Peyer's patch (tissue), 4 donors: ENCODE results near the gene ZBTB8OS.
"Not testable (repeated sequence)": the region's sequence is repeated elsewhere in the genome, so short reads cannot be mapped to it uniquely, and the experiment has no call there.

Experiments used
- CTCF ChIP-seq, 6 experiments: fragments of 450-650 bp in 4 of 6; fragments of 200-600 bp in 2 of 6; sonication (generic) in 1 of 6; IDR thresholded peaks; one replicate each; pipeline ENCODE4 v1.5.1; 2017 to 2019; ENCODE audit warnings: antibody characterized with exemption in 6 of 6, mild to moderate bottlenecking in 3 of 6, moderate library complexity in 1 of 6
- POLR2A ChIP-seq, 2 donors: fragments of 450-650 bp; IDR thresholded peaks; one replicate each; pipeline ENCODE4 v1.5.1; 2017; ENCODE audit warnings: antibody characterized with exemption in 2 of 2, mild to moderate bottlenecking in 2 of 2, moderate library complexity in 2 of 2

GRCh38 chr1:32630173-32630572, 20.2 kb downstream of the ZBTB8OS start:
- TF ChIP-seq CTCF, POLR2A (IDR thresholded peaks at IDR 0.05): not testable (repeated sequence)
